Uterus (tissue), 4 donors: ENCODE measurements around the gene COL5A3. TPM values are rescaled to one million over a fixed set of nuclear protein-coding genes. Genes with fewer than 3 reads are reported as not detected.

Source experiments
- DNase-seq, 2 donors: peaks; one replicate each; pipeline ENCODE4 v3.0.0-alpha.2; 2019 to 2020
- H3K27ac ChIP-seq, 2 donors: fragments of 200-600 bp; sonication (generic); 1 replicate in 1 of 2; 2 replicates in 1 of 2; pipeline ENCODE4 v1.5.1; 2016 to 2018
- H3K27me3 ChIP-seq, 2 donors: fragments of 200-600 bp; sonication (generic); one replicate each; pipeline ENCODE4 v1.5.1; 2018 to 2019; ENCODE audit warnings: control low read depth in 1 of 2
- H3K36me3 ChIP-seq, 2 donors: fragments of 200-600 bp; sonication (generic); one replicate each; pipeline ENCODE4 v1.5.1; 2019; ENCODE audit warnings: control low read depth in 1 of 2
- H3K4me1 ChIP-seq, 2 donors: fragments of 200-600 bp; sonication (generic); one replicate each; pipeline ENCODE4 v1.5.1; 2018 to 2019; ENCODE audit warnings: control low read depth in 1 of 2
- H3K4me3 ChIP-seq, 2 donors: fragments of 200-600 bp; sonication (generic); 1 replicate in 1 of 2; 2 replicates in 1 of 2; pipeline ENCODE4 v1.5.1; 2018 to 2019; ENCODE audit warnings: mild to moderate bottlenecking in 1 of 2
- H3K9me3 ChIP-seq, 2 donors: fragments of 200-600 bp; sonication (generic); one replicate each; pipeline ENCODE4 v1.5.1; 2019; ENCODE audit warnings: control low read depth in 1 of 2
- CTCF ChIP-seq, 4 experiments: fragments of 200-600 bp in 2 of 4; fragments of 450-650 bp in 2 of 4; sonication (generic) in 2 of 4; IDR thresholded peaks; one replicate each; pipeline ENCODE4 v1.5.1; 2016 to 2019; ENCODE audit warnings: antibody characterized with exemption in 4 of 4, mild to moderate bottlenecking in 2 of 4, moderate library complexity in 1 of 4
- POLR2A ChIP-seq, 2 donors: fragments of 450-650 bp; IDR thresholded peaks; one replicate each; pipeline ENCODE4 v1.6.1; 2016; ENCODE audit warnings: antibody characterized with exemption in 2 of 2, mild to moderate bottlenecking in 1 of 2, moderate library complexity in 1 of 2
- intact Hi-C: fragments of 100-400 bp; cut with DNase I; formaldehyde crosslinking; loops from one replicate; pipeline ENCODE4 v1.15.1; 2023; ENCODE audit warnings: low total_unique reads
- total RNA-seq, 4 donors: library from RNA; depleted of rRNA in 3 of 4; stranded (reverse); fragments of >200 nt in 3 of 4; gene quantifications; one replicate each; pipeline versions ENCODE4 v1.1.0 to v1.2.4, GENCODE V29; 2014 to 2023
- donor health status: DM: yes; HTN: yes; CAD: no.

COL5A3 gene
- total RNA-seq, 4 donors from 2014 or later = 12.6 to 43.3 (median 25.6) TPM

DNA sequence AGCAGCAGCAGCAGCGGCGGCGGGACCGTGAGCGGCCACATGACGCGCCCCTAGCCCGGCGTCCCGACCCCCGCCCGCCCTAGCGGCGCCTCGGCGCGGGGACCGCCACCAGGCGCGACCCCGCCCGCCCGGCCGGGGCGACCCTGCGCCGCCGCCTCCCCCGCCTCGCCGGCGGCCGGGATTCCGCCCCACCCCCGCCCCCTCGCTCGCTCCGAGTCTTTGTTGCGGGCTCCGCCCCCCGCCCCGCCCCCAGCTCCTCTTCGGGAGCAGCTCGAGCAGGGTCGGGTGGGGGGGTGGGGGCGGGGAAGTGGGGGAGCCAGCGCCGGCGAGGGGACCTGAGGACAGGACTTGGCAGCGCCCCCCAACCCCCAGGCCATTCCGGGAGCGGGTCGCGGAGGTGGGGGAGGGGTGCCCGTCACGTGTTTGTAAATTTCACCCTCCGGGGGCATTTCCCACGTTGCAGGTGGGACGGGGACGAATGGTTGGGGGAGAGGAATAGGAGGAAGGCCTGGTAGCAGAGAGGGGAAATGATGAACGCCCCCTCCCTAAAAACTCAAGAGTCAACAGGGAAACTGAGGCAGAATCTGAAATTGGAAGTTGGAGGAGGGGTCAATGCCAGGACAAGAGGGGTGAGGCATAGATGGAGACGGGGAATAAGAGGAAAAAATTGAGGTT, 73.8 kb downstream of the COL5A3 start, which contains the start of gene OLFM2:
TSS of gene OLFM2 (minus strand) at position 190 of the 675 bp plus-strand sequence. CDS start at position 41, 149 bp downstream.
- peak; percentile 48 to 54 for DNase-seq
- no peaks in the 10 kb centered on the region for H3K36me3 ChIP-seq
- H3K27me3 ChIP-seq = no peaks in the 10 kb centered on the region
- no peak for TF ChIP-seq CTCF (IDR thresholded peaks at IDR 0.05)
- no peak for TF ChIP-seq POLR2A (IDR thresholded peaks at IDR 0.05)
- no peaks in the 10 kb centered on the region for H3K9me3 ChIP-seq
- H3K27ac ChIP-seq = peak within 1 kb of the TSS; percentile 66 to 68
- H3K4me1 ChIP-seq = peaks cover 3 to 18% of the 10 kb centered on the region in 2 donors
- intact Hi-C loops = no loop called here
- peak within 1 kb of the TSS; percentile 29 to 40 for H3K4me3 ChIP-seq

DNA sequence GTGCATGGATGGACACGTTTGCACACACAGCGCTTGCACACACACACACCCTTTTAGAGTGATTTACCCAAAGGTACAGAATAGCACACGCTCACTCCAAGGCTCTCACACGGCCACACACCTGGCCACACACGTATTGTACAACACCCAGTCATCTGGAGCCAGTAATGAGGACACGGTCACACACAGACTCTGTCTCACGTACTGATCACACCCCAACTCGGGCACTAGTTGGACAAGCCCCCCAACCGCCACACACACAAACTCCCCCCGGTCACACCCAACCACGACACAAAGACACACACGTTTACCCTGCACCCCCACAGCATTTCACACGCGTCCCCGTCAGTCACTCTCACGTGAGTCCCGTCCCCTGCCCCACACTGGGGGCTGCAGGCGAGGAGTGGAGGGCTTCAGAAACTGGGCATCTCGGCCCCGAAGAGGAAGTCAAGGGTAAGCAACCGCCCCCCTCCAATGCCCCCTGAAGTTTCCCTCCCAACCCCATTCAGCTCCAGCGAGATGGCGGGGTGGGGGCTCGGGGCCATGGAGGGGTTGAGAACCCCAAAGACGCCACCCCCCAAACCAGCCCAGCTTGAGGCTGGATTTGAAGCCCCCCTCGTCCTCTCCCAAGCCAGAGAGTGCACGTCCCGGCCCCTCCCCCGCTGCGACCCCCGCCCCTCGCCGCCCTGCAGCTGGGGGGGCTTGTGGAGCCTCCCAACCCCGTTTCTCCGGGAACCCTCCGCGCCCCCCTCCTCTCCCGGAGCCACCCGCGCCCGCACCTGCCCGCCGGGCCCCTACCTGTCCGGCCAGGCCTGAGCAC, 74.6 kb downstream of the COL5A3 start:
- intact Hi-C loops = no loop called here
- peak in 1 of 2 donors; percentile 31 for DNase-seq
- Histone ChIP-seq H3K4me1 (peaks cover 3 to 22% of the 10 kb centered on the region in 2 donors), H3K9me3 (no peaks in the 10 kb centered on the region), H3K36me3 (no peaks in the 10 kb centered on the region), H3K27ac (peak overlapping the region; percentile 66 to 68), H3K4me3 (peak overlapping the region; percentile 29 to 40), H3K27me3 (no peaks in the 10 kb centered on the region)
- TF ChIP-seq POLR2A (IDR thresholded peaks at IDR 0.05) (no peak), CTCF (IDR thresholded peaks at IDR 0.05) (no peak)

DNA sequence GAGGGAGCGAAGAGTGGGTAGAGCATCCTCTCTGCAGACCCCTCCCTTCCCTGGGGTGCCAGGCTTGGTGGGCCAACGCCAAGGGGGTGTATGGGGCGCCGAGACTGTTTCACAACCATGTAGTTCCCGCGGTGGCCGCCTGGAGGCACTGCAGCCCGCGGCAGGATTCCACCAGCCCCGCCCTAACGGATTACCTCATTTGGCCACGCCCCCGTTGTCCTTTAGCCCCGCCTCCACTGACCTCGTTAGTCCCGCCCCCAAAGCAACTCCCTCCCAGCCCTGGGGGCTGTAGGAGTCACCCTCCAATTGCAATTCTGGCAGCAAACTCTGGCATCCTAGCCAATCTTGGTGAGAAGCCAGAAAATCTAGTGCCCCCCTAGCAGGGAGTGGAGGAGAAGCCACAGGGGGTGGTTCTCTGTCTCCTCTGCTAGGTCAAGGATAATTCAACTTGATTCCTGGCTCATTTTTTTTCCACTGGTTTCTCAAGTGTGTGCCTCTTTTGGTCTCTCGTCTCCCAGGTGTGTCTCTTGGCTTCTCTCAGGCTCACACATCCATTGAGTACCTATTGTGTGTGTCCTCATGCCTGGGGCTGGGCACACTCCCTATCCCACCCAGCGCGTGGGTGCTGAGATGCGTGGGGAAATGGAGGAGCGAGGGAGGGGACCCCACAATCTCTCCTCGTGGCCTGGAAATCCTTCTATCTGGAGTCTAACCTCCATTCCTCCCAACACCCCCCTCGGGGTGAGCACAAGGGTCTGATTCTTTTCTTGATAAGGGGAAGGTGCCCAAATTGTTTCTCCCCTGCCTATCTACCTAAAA, 76.0 kb downstream of the COL5A3 start:
- DNase-seq = peak; percentile 87 to 89
- peak overlapping the region; percentile 21 to 42 for H3K27ac ChIP-seq

GRCh38 chr19:9932835-9933234, 77.5 kb downstream of the COL5A3 start:
- intact Hi-C loops = loop anchor here (5.0 kb wide), 1 partner anchor 94 kb away; no protein-coding TSS in a partner anchor
- Histone ChIP-seq H3K27me3 (no peaks in the 10 kb centered on the region), H3K9me3 (no peaks in the 10 kb centered on the region), H3K36me3 (no peaks in the 10 kb centered on the region), H3K4me3 (no peak overlapping the region), H3K4me1 (peaks cover 3 to 22% of the 10 kb centered on the region in 2 donors), H3K27ac (no peak overlapping the region)
- no peak for TF ChIP-seq CTCF (IDR thresholded peaks at IDR 0.05)
- no peak for TF ChIP-seq POLR2A (IDR thresholded peaks at IDR 0.05)
- DNase-seq = no peak

More for the DNA sequence above, 76.0 kb downstream of the COL5A3 start:
- H3K4me1 ChIP-seq = peaks cover 3 to 22% of the 10 kb centered on the region in 2 donors
- H3K9me3 ChIP-seq = no peaks in the 10 kb centered on the region
- intact Hi-C loops = loop anchor here (5.0 kb wide), 1 partner anchor 93 kb away; no protein-coding TSS in a partner anchor
- H3K36me3 ChIP-seq = no peaks in the 10 kb centered on the region
- H3K4me3 ChIP-seq = no peak overlapping the region
- peak; percentile 88 to 93 (median 90) for TF ChIP-seq CTCF (IDR thresholded peaks at IDR 0.05)
- TF ChIP-seq POLR2A (IDR thresholded peaks at IDR 0.05) = peak in 1 of 2 donors; percentile 18
- H3K27me3 ChIP-seq = no peaks in the 10 kb centered on the region
